AG04450 (cell line): Measurements from ENCODE around the gene MEGF6. TPM values are rescaled to one million over a fixed set of nuclear protein-coding genes. Genes with fewer than 3 reads are reported as not detected.

Experiments
- CTCF ChIA-PET: fragments of 300-600, 350-600 bp; formaldehyde crosslinking; extraction: SDS; loops from one replicate; lab custom pipeline; 2022; ENCODE audit warnings: antibody characterized with exemption, inconsistent platforms; lab: Charles Lee
- POLR2A ChIA-PET: fragments of 350-600 bp; formaldehyde crosslinking; extraction: SDS; loops from one replicate; lab custom pipeline; 2021; ENCODE audit warnings: antibody characterized with exemption, inconsistent platforms; lab: Yijun Ruan, JAX
- DNase-seq: peaks from one replicate; pipeline ENCODE4 v3.0.0-alpha.2; 2011; ENCODE audit warnings: low read depth, low spot score
- H3K27ac ChIP-seq: one replicate; pipeline ENCODE4 v1.5.1; 2012; ENCODE audit warnings: low read depth, low read length, control low read depth
- H3K27me3 ChIP-seq: one replicate; pipeline ENCODE4 v1.6.0; 2012; ENCODE audit warnings: low read length; ENCODE audit not compliant: control insufficient read depth, insufficient read depth
- H3K4me3 ChIP-seq: 2 replicates; pipeline ENCODE4 v1.5.1; 2011; ENCODE audit warnings: mild to moderate bottlenecking, low read depth, low read length, control low read depth
- H3K9me3 ChIP-seq: 2 replicates; pipeline ENCODE4 v1.5.1; 2012; ENCODE audit warnings: low read length; ENCODE audit not compliant: control insufficient read depth, insufficient read depth
- polyA plus RNA-seq: library from polyadenylated mRNA; depleted of rRNA; stranded (reverse); fragments of >200 nt; gene quantifications from 2 replicates; pipeline ENCODE4 v1.2.3, GENCODE V29; 2011
- TF ChIP-seq, protein P1 (sequence below): IDR thresholded peaks from 2 replicates; pipeline ENCODE4 v1.5.1; 2011; ENCODE audit warnings: low read depth, low read length, control low read depth, inconsistent platforms

The MEGF6 gene
- polyA plus RNA-seq, 1 experiment = 0.45 TPM

- Histone ChIP-seq H3K27me3 (peaks cover 4% of the 10 kb centered on the region), H3K9me3 (peaks cover 38% of the 10 kb centered on the region), H3K4me3 (no peak overlapping the region), H3K27ac (no peak overlapping the region)
- DNase-seq = no peak
- POLR2A ChIA-PET = no interaction called here
- TF ChIP-seq, protein P1, sequence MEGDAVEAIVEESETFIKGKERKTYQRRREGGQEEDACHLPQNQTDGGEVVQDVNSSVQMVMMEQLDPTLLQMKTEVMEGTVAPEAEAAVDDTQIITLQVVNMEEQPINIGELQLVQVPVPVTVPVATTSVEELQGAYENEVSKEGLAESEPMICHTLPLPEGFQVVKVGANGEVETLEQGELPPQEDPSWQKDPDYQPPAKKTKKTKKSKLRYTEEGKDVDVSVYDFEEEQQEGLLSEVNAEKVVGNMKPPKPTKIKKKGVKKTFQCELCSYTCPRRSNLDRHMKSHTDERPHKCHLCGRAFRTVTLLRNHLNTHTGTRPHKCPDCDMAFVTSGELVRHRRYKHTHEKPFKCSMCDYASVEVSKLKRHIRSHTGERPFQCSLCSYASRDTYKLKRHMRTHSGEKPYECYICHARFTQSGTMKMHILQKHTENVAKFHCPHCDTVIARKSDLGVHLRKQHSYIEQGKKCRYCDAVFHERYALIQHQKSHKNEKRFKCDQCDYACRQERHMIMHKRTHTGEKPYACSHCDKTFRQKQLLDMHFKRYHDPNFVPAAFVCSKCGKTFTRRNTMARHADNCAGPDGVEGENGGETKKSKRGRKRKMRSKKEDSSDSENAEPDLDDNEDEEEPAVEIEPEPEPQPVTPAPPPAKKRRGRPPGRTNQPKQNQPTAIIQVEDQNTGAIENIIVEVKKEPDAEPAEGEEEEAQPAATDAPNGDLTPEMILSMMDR = no peak
- CTCF ChIA-PET = interaction anchor here (1.0 to 1.1 kb wide), 2 partner anchors 16 to 54 kb away, joined by 4 read pairs; no protein-coding TSS in a partner anchor
Observed at GRCh38 chr1:3506943-3507342, 104.4 kb downstream of the MEGF6 start.

GRCh38 chr1:3506041-3506440, 105.3 kb downstream of the MEGF6 start:
- ChIA-PET POLR2A (no interaction called here), CTCF (no interaction called here)
- no peak overlapping the region for H3K4me3 ChIP-seq
- H3K9me3 ChIP-seq = peaks cover 35% of the 10 kb centered on the region
- no peak overlapping the region for H3K27ac ChIP-seq
- DNase-seq = no peak
- TF ChIP-seq, protein P1 = no peak
- H3K27me3 ChIP-seq = peaks cover 4% of the 10 kb centered on the region

- peaks cover 26% of the 10 kb centered on the region for H3K9me3 ChIP-seq
- CTCF ChIA-PET = interaction anchor here (2.0 kb wide), 1 partner anchor 14 kb away, joined by 6 read pairs; no protein-coding TSS in a partner anchor
- no peak for DNase-seq
- no peak overlapping the region for H3K4me3 ChIP-seq
- H3K27me3 ChIP-seq = peaks cover 4% of the 10 kb centered on the region
- no peak overlapping the region for H3K27ac ChIP-seq
- POLR2A ChIA-PET = no interaction called here
- TF ChIP-seq, protein P1 = no peak
Observed at GRCh38 chr1:3505161-3505560, 106.1 kb downstream of the MEGF6 start.

GRCh38 chr1:3504822-3505153, 106.5 kb downstream of the MEGF6 start:
- TF ChIP-seq, protein P1 = no peak
- Histone ChIP-seq H3K27me3 (peaks cover 4% of the 10 kb centered on the region), H3K27ac (no peak overlapping the region), H3K4me3 (no peak overlapping the region), H3K9me3 (peaks cover 24% of the 10 kb centered on the region)
- POLR2A ChIA-PET = no interaction called here
- CTCF ChIA-PET = interaction anchor here (2.0 kb wide), 1 partner anchor 14 kb away, joined by 6 read pairs; no protein-coding TSS in a partner anchor
- DNase-seq = no peak

GRCh38 chr1:3504151-3504821, 107.0 kb downstream of the MEGF6 start:
- no peak overlapping the region for H3K27ac ChIP-seq
- H3K4me3 ChIP-seq = no peak overlapping the region
- CTCF ChIA-PET = interaction anchor here (0.8 to 2.0 kb wide), 3 partner anchors 14 to 112 kb away, joined by 3 to 6 read pairs (median 4); no protein-coding TSS in a partner anchor
- TF ChIP-seq, protein P1 = no peak
- POLR2A ChIA-PET = no interaction called here
- DNase-seq = no peak
- peaks cover 24% of the 10 kb centered on the region for H3K9me3 ChIP-seq
- peaks cover 4% of the 10 kb centered on the region for H3K27me3 ChIP-seq
